Measurements from ENCODE around the gene HSH2D. TPM values are rescaled to one million over a fixed set of nuclear protein-coding genes. Genes with fewer than 3 reads are reported as not detected.
A peak's percentile ranks its signal among the peaks of the same experiment; 100 is the strongest.

HSH2D gene
- total and polyA plus RNA-seq, 2 of the 13 experiments (the other 11 are each of a cell fraction or from before 2014, with no cell fraction given): 0.69 to 3.2 TPM

DNA sequence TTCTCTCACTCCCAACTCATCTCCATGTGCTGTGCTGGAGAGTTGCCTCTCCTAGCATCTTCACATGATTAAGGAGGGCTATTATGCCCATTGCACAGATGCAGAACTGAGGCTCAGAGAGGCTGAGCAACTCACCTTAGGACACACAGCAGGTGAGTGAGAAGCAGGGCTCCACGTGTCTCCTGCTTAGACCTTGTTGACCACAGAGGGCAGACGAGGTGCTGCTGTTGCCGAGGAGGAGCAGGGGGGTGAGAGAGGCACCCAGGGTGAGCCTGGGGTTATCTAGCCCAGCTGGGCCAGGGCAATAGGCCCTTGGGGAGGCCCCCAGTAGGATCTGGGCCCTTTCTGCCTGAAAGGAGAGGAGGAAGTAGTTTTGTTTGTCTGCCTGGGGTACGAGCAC, 2.4 kb upstream of the HSH2D start (continued):
- TF ChIP-seq, protein P1, sequence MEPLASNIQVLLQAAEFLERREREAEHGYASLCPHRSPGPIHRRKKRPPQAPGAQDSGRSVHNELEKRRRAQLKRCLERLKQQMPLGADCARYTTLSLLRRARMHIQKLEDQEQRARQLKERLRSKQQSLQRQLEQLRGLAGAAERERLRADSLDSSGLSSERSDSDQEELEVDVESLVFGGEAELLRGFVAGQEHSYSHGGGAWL (CRISPR knock-in tag; IDR thresholded peaks at IDR 0.05): no peak
- TF ChIP-seq, protein P2, sequence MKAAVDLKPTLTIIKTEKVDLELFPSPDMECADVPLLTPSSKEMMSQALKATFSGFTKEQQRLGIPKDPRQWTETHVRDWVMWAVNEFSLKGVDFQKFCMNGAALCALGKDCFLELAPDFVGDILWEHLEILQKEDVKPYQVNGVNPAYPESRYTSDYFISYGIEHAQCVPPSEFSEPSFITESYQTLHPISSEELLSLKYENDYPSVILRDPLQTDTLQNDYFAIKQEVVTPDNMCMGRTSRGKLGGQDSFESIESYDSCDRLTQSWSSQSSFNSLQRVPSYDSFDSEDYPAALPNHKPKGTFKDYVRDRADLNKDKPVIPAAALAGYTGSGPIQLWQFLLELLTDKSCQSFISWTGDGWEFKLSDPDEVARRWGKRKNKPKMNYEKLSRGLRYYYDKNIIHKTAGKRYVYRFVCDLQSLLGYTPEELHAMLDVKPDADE (CRISPR knock-in tag; IDR thresholded peaks at IDR 0.05): no peak
- TF ChIP-seq NR2F1 (CRISPR knock-in tag; IDR thresholded peaks at IDR 0.05) (0 out of 4 replicates have a peak, but pooled peaks of 1 of the 2 experiments have one; percentile 21), ZSCAN9 (CRISPR knock-in tag; IDR thresholded peaks at IDR 0.05; ENCODE audit: borderline replicate concordance) (no peak), ZNF234 (CRISPR knock-in tag; conservative IDR thresholded peaks at IDR 0.05) (no peak), HMGXB3 (CRISPR knock-in tag; IDR thresholded peaks at IDR 0.05; ENCODE audit: borderline replicate concordance) (no peak), DRAP1 (CRISPR knock-in tag; IDR thresholded peaks at IDR 0.05) (no peak), ADNP (CRISPR knock-in tag; IDR thresholded peaks at IDR 0.05) (peak; percentile 90), KDM2A (CRISPR knock-in tag; IDR thresholded peaks at IDR 0.05; ENCODE audit: borderline replicate concordance, low read depth) (0 out of 2 replicates have a peak, but pooled peaks have one; percentile 35), MYC (CRISPR knock-in tag; IDR thresholded peaks at IDR 0.05; ENCODE audit: borderline replicate concordance) (peak; percentile 75), STAT6 (CRISPR knock-in tag; IDR thresholded peaks at IDR 0.05; ENCODE audit: borderline replicate concordance) (no peak)
- TF ChIP-seq, protein P3, sequence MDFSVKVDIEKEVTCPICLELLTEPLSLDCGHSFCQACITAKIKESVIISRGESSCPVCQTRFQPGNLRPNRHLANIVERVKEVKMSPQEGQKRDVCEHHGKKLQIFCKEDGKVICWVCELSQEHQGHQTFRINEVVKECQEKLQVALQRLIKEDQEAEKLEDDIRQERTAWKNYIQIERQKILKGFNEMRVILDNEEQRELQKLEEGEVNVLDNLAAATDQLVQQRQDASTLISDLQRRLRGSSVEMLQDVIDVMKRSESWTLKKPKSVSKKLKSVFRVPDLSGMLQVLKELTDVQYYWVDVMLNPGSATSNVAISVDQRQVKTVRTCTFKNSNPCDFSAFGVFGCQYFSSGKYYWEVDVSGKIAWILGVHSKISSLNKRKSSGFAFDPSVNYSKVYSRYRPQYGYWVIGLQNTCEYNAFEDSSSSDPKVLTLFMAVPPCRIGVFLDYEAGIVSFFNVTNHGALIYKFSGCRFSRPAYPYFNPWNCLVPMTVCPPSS (IDR thresholded peaks at IDR 0.05): no peak
- TF ChIP-seq, protein P4, sequence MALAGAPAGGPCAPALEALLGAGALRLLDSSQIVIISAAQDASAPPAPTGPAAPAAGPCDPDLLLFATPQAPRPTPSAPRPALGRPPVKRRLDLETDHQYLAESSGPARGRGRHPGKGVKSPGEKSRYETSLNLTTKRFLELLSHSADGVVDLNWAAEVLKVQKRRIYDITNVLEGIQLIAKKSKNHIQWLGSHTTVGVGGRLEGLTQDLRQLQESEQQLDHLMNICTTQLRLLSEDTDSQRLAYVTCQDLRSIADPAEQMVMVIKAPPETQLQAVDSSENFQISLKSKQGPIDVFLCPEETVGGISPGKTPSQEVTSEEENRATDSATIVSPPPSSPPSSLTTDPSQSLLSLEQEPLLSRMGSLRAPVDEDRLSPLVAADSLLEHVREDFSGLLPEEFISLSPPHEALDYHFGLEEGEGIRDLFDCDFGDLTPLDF (CRISPR knock-in tag; IDR thresholded peaks at IDR 0.05): no peak
- TF ChIP-seq, protein P5, sequence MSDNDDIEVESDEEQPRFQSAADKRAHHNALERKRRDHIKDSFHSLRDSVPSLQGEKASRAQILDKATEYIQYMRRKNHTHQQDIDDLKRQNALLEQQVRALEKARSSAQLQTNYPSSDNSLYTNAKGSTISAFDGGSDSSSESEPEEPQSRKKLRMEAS (IDR thresholded peaks at IDR 0.05): peak; percentile 68
